HG02759 (cell line): ENCODE data around the gene ALG12.

Source experiments
- ATAC-seq: cut with Tn5 transposase; IDR thresholded peaks from one replicate; pipeline ENCODE4 v1.9.1; 2021; ENCODE audit warnings: mild to moderate bottlenecking, moderate library complexity; ENCODE audit not compliant: unreplicated experiment

ALG12 gene

DNA sequence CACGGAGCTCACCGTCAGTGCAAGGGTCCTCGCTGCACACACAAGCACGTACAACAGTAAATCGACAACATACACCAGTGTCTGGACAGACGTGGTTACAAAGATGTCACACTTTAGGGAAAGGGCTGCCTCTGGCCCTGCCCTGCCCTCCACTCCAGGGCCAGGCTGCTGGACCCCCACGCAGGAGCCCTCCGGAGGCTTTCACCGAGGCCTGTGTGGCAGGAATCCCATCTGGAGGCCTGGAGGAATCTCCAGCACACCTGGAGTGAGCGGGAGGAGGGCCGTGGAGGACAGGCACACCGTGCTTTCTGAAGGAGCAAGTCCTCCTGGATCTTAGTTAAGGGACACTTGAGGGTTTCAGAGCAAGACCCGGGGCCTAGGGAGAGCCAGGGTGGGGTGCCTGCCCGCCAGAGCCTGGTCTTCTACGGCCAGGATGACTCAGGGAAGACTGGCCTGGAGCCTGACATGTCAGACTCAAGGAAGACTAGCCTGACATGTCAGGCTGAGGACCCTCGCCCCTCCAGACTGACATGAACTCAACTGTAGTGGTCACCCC lies 40.2 kb upstream of the ALG12 start:
- ATAC-seq, result no peak

DNA sequence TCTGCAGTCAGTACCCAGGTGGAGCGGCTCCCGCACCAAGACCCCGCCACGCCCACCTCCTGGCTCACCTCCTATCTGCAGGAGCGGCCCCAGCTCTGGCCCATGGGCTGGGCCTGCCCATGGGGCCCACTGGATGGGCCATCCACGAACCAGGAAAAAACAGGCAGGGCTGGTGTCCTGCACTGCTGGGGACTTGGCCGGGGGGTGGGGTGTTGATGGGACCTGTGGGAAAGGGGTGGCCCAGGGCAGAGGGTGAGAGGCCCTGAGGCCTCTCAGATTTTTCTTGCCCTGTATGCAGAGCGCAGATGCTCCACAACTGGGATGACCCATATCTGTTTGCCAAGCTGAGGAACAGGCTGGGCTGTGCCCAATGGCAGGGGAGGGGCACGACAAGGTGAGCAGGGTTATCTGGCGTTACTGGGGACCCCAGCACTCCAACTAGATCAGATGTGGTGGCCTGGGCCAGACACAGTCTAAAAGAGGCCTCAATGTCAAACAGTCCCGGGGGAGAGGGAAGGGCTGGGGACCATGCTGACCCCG lies 39.7 kb upstream of the ALG12 start:
- ATAC-seq, result no peak

DNA sequence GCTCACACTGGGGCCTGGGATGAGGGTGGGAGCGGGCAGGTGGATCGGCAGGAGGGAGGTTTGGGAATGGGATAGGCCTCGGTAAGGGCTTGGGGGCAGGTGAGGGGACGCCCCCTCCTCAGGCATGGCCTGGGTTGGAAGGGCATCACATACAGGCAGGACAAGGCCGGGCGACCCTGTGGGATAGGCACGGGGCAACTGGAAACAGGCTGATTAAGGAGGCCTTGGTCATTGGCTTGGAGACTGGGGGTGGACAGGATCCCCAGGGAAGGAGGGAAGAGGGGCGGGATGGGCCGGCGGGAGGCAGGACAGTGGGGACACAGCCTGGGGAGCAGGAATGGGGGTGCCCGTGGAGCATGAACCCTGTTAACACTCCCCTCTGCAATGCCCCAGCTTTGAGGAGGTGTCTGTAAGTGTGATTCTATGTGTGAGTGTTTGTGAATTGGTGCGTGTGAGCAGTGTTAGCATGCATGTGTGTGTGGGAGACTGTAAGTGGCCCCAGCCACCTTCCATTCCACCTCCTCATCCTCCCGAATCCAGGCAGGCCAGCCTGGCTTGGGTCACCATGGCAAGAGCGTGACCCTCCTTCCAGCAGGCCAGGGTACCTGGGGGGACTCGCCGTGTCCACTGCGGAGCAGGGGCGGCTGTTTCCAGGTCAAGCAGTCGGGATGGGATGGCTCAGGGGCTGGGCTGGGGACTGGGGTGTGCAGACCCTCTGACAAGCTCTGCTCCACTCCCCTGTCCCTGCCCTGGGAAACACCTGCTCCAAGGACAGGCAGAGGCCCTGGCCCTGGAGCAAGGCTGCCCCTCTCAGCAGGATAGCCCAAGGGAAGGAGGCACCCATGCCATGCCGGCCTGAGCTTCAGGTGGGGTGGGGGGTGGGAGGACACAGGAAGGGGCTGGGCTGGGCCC lies 38.9 kb upstream of the ALG12 start:
- no peak for ATAC-seq

DNA sequence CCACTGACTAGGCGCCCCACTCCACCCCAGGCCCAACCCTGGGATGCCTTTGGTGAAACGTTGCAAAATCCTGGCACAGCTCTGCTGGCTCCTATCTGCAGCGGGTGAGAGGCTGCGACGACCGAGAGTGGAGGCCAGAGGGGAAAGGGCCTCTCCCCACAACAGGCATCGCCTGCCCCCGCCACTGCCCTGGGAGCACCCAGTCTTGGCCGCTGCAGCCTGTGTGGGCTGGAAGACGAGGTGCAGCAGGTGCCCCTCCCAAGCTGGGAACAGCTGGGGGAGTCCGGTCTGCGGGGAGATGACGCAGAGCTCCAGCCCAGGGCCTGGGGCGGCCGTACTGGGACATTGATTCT lies 38.2 kb upstream of the ALG12 start:
- no peak for ATAC-seq

DNA sequence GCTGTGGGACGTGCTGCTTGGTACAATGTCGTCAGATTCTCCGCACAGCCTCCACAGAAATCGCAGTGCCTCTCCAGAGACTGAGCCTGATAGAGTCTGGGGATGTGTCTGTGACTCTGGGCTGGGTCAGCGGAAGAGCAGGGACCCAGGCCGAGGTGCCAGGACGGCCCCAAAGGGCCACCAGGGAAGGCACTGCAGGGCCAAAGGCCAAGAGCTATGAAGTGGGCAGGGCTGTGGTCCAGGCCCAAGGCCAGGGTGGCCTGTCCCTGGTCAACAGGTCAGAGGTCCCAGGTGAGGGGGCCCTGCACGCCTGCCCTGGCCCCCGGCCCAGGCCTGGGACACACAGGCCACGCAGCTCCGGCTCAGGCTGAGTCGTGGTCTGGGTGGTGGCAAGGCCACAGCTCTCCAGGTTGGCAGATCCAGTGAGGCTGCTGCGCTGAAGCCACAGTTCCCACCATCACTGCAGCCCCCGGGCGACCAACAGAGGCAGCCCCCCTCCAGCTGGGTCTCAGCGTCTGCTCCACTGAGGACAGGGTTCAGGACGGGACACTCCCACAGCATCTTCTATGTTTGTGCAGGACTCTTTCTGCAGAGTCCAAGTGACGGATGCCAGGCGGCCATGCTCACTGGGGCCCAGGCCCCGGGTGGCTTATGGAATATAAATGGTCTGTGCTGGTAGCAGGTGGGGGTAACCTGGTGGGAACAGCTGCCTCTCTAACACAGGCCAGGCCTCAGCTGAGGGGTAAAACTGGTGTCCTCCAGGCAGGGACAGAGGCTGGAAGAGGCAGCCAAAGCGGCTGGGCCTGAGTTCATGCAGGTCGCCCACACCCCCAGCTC lies 37.6 kb upstream of the ALG12 start:
- ATAC-seq, result no peak

DNA sequence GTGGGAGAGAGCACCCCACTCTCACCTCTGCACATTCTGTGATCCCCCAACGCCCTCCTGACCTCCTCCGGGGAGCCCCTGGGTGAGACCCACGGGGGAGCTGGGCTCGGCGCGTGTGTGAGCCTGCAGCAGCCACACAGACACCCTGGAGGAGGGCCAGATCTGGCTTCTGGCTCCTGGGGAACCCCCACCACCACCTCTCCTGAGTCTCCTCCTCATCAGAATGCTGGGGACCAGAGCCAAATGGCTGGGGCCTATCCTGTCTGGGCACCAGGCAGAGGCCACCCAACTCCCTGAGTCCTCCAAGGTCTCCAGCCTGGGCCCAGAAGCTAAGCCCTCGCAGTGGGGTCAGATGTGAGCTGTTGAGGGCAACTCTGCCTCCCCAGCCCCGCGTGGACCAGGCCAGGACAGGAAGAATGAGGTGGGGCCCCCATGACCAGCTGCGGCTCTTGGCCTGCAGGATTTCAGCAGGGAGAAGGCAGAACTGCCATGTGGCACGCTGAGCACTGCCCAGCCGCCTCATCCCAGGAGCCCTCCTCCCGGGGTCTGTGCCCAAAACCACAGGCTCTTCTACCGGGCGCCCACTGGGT lies 36.8 kb upstream of the ALG12 start:
- no peak for ATAC-seq

DNA sequence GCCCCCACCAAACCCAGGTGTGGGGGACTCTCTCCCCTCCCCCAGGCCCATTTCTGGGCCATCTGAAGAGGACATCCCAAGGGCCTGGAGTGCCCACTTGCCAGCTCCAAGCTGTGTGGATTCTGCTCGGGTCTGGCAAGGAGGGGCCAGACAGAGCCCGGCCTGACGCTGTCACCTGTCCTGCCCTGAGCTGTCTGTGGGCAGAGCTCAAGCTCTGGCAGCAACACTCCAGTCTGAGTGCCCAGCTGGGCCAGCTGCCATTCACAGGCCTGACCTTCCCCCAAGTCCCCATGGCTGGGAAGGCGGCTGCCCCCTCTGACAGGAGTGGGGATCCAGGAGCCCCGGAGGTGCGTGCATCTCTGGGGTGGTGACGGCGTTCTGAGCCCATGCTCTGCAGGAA lies 36.1 kb upstream of the ALG12 start:
- ATAC-seq, result no peak

DNA sequence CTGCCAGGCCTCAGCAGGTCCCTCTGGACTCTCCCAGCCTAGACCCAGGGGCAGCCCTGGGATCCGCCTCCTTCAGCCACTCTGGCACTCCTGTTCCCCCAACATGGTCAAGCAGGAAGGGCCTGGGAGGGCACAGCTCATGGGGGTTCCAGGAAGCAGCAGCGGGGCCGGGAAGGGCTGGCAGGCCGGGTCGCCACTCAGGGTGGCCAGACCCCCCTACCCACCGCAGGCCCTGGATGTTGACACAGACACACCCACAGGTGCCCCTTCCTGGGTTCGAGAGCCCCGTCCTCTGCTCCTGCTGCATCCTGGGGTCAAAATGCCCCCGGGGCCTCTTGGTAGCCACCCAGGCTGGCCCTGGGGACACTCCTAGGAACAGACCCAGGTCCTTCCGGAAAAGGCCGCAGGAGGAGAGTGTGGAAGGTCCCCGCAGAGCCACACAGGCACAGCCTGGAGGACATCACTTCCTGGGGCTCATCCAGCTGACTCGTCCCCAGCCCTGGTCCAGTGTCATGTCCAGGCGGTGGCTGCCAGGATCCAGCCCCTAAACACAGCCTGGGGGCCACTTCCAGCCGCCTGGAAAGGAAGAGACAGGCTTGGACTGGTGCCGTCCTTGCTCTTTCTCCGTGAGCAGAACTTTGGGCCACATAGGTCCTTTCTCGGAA lies 35.6 kb upstream of the ALG12 start:
- ATAC-seq, result no peak

DNA sequence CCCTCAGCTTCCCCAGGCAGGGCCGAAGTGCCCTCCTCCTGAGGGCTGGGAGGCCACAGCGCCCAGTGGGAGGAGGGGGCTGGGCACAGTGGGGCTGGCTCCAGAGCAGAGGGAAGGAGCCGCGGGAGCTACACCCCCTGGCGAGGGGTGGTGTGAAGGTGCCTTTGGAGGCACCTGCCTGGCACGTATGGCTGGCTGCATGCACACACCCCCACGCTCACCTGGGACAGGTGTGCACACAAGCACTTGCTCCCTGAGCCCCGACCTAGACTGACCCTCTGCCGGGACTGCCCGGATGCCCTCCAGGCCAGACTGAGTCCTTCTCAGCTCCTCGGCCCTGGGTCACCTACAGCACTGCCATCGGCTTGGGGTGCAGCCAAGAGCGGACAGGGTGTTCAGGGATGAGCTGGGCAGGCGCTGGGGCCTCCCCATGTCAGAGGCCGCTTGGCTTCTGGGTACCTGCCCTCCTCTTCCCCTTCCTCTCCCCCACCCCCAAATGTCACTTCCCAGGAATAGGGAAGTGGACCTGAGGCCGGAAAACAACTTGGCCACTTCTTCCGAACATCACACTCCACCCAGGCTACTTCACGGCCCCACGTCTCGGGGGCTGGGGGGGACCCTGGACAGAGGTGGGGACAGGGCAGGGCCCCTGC lies 34.9 kb upstream of the ALG12 start:
- ATAC-seq, result no peak

DNA sequence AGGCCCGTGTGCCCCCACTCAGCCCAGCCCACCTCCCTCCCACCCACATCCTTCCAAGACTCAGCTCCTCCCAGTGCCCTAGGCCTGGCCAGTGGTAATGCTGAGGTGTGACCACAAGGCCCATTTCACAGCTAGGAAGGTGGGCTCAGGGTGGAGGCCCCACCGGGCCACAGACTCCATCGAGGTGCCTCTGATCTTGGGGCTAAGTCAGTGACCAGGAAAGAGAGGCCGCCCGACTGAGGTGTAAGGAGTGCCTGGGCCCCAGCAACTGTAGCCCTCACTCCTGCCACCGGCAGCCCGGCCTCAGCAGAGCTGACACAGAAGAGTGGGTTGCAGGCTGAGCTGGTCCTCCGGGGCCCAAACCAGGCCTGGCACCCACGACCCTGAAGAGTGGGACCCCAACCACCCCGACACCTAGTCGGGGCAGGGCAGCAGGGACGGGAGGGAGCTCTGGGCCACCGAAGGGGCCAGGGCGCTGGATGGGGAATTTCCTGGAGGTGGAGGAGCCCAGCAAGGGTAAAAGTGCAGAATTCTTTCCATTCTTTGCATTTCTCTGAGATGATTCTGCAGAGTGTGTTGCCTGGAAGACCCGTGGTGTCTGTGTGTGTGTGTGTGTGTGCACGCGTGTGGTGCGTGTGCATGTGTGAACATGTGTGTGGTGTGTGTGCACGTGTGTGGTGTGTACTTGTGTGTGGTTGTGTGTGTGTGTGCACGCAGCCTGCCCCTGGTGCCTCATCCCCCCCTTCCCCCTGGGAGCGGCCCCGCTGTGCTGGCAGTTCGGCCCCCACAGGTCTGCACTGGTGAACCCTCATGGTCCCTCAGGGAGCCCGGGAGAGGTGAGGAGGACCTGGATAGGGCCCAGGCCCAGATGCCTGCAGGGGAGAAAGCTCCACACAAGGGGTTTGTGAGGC lies 34.0 kb upstream of the ALG12 start:
- ATAC-seq, result no peak

DNA sequence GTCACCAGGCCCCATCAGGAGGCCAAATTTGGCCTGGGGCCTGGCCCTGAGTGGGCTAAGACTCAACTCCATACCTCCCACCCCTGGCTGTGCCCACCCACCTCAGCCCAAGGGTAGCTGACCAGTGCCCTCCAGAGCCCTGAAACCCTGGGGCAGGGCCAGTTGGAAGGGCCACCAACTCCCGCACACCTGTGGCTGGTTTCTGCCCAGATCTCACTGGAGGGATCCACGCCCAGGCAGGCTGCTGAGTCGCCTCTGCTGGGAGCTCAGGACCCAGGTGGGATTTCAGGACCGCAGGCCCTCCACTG lies 33.4 kb upstream of the ALG12 start:
- no peak for ATAC-seq

DNA sequence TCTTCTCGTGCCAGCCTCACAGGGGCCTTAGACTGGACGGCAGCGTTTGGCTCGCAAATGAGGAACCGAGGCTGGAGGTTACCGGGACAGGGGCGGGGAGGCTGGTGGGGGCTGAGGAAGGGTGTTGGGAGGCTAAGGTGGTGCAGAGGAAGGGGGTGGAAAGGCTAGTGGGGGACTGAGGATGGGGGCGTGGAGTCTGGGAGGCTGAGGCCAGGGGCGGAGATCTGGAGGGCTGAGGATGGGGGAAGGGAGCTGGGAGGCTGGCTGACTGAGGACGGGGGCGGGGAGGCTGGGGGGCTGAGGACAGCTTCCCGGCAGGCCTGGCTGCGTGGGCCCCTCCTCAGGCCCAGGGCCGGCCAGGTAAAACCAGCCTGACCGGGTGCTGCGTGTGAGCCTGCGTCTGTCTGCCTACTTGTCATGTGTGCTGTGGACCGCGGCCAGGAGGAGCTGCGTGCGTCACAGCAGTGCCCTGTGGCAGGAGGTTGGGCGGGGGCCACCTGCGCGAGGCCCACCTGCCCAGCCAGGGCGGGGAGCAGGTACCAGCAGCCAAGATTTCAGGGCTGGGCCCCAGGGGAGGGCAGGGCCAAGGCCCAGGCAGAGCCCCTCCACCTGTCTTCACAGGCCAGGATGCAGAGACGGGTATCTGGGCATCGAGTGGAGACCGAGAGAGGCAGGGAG lies 32.9 kb upstream of the ALG12 start:
- ATAC-seq, result no peak

DNA sequence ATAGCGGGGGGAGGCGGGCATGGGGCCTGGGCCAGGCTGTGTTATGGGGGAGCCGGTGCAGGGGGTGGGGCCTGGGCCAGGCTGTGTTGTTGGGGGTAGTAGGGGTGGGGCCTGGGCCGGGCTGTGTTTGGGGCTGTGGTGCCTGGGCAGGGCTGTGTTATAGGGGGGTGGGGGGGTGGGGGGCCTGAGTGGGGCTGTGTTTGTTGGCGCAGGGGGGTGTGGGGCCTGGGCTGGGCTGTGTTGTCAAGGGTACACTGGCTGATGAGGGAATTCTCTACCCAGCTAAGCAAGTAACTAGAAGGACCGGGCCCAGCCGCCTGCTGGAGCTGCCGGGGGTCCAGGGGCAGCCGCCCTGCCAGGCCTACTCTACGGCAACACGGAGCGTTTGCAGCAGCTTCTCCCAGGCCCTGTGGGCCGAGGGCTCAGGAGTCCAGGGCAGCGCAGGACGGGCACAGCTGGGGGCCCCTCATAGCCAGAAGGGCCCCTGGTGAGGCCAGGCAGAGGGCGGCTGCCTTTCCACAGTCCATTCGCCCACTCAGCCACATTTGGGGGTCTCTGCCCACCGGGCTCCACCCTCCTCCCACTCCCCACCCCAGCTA lies 32.3 kb upstream of the ALG12 start:
- no peak for ATAC-seq

DNA sequence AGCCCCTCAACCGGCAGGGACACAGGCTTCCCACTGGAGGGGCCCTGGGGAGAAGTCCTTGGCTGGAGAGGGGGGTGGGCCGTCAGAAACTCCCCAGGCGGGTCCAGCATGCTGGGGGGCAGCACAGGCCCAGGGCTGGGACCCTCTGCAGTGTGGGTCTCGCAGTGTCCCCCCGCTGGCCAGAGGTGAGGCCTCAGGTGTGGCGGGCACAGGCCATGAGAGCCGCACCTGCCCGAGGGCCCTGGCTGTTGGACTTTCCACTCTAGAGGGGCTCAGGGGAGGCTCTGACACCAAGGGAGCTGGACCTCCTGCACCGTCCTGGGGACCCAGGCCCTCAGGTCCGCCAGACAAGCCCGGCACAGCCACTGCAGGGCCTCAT lies 31.7 kb upstream of the ALG12 start:
- no peak for ATAC-seq

DNA sequence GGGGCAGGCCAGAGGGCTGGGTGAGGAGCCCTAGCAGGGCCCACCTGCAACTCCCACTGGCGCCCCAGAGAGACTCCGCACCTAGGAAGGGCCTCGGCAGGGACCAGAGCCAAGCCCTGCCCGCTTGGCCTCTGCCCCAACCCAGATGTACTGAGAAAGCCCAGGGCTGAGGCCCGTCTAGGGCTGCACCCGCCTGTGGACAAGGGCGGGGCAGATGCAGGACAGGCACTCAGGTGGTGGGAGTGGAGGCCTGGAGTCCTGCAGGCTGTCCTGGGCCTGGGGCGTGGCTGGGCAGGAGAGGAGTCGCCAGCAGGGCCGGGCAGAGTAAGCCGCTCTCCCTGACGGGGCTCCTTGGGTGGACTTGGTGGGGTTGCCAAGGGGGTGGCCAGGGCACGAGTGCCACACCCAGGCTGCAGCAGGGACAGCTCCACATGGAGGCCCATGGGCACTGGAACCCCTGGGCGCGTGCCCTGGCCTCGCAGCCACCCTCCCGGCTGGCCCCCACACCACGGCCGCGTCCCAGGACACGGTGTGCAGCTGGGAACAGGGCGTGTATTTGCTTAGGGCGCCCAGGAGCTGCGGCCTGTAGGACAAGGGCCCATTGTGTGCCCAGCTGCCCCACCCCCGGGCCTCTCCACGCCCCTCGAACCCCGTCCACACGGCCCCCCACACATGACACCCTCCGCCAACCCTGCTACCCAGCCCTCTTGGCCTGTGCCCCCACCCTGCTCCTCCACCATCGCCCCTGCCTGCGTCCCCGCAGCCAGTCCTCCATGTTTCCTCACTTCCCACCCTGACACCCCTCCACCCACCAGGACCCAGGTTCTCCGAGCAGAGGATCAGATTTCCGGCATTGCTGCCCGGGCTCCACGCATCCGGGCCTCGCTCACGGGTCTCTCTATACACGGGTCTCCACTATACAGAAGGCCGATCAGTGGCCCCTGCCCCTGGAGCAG lies 31.0 kb upstream of the ALG12 start:
- ATAC-seq, result no peak

DNA sequence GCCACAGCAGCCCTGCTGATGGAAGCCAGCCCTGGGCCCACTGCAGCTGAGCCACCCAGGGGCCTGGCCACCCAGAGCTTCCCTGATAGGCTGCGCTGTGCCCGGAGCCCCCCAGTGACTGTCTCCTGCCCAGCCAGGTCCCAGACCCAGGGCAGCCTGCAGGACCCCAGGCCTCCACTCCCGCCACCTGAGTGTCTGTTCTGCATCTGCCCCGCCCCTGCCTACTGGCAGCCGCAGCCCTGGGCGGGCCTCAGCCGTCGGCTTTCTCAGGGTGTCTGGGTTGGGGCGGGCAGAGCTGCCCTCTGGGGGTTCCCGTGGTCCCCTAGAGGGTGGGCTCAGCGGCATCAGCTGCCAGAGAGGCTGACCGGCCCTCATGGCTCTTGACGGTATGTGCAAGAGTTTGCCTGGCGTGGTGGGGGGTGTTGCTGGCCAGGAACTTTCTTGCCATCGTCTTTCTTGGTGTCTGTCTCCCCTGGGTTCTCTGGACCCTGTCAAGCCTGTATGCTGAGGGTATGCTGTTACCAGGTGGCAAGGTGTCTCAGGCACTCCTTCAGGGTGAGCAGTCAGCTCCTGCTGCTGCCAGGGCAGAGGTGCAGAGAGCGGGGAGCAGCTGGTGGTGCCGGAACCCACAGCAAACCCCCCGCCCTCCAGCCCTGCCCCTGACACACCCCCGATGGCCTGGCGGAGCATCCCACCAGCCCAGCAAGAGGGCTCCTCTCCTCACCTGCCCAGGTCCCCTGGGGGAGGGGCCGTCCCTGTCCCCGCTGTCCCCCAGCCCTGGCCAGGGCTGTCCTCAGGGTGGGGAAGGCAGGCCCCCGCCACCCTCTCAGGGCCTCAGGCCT lies 30.1 kb upstream of the ALG12 start:
- no peak for ATAC-seq

DNA sequence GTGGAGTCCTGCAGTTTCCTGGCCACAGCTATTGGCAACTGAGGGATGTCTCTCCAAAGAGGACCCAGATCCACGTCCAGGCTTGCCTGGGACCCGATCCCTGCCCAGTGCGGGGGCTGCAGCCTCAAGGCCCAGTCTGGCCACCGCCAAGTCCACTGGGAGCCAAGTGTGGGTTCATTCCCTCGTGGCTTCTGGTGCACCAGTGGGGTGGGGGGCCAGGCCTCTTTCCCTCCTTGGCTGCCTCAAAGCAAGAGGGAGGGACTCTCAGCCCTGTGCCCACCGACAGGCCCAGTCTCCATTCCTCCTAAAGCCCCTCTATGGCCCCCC lies 29.0 kb upstream of the ALG12 start:
- ATAC-seq, result no peak
